ENCODE data around the gene ASTN2. TPM values are rescaled to one million over a fixed set of nuclear protein-coding genes. Genes with fewer than 3 reads are reported as not detected.

The ASTN2 gene
- total and polyA plus RNA-seq, 4 donors = 0.57 to 2.9 (median 1.4) TPM

DNA sequence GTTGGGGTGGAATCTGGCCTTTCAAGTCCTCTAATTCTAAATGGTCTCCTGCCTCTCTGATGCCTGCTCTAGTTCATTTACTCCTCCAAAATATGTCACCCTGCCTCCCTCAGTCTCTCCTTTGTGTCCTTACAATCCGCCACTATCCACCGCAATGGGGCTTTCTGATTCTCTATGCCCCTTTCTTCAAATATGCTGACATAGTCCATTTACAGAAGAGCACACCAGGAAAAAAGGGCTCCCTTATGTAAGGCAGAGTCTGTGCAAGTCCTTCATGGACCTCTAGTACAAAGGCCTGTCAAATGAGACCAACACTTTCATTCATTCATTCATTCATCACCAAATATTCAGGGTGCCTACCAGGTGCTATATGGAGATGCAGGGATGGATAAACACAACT, 2.0 kb upstream of the ASTN2 start:
- H3K4me3 ChIP-seq (ENCODE audit: low read depth in 1 of 3, low read length in 3 of 3) = no peak overlapping the region
- TF ChIP-seq GABPA (IDR thresholded peaks at IDR 0.05 in 1 of 2, conservative IDR thresholded peaks at IDR 0.05 in 1 of 2) = no peak
- H3K36me3 ChIP-seq (ENCODE audit: control insufficient read depth in 4 of 4, insufficient read depth in 3 of 4, low read depth in 1 of 4, low read length in 3 of 4) = no peaks in the 10 kb centered on the region
- H3K9ac ChIP-seq (ENCODE audit: low read depth in 1 of 2, low read length in 2 of 2) = no peak overlapping the region
- 94% methylated on average over 2 of the region's 2 CpGs for WGBS
- peaks cover 7 to 29% (median 20%) of the 10 kb centered on the region in 4 donors for H3K4me1 ChIP-seq (ENCODE audit: control insufficient read depth in 4 of 4, insufficient read depth in 4 of 4, low read length in 3 of 4)
- H3K27ac ChIP-seq (ENCODE audit: low read depth in 1 of 2, low read length in 2 of 2) = no peak overlapping the region
- H3K9me3 ChIP-seq (ENCODE audit: control insufficient read depth in 4 of 4, low read length in 3 of 4) = peaks cover 0 to 3% (median 0%) of the 10 kb centered on the region in 4 donors
- peaks cover 0 to 24% (median 6%) of the 10 kb centered on the region in 4 donors for H3K27me3 ChIP-seq (ENCODE audit: control insufficient read depth in 4 of 4, insufficient read depth in 4 of 4, low read length in 3 of 4)
- no peak for DNase-seq (ENCODE audit: low spot score)

DNA sequence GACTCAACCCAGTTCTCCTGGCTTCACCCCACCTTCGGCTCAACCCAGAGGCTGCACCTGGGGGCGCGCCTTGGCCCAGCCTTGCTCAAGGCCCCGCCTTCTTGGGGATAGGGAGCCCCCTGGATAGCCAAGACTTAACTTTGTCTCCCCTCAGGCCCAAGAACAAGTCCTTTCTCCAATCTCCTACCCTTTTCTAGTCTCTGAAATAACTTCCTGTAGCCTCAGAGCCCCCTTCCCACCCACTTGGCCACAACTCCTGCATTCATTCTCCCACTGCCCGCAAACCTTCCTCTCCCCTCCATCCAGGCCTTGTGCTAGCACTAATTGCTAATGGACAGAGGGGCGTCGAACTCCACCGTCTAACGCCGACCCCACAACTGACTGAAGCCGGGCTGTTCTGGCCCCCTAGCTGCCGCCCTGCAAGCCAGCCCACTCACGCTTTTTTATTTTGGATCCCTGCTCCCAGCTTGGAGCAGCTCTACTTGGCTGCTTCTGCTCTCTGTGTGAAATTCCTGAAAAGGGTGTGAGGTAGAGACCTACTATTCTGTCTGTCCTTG, 579 bp upstream of the ASTN2 start:
- DNase-seq (ENCODE audit: low spot score) = no peak
- Histone ChIP-seq H3K4me1 (ENCODE audit: control insufficient read depth in 4 of 4, insufficient read depth in 4 of 4, low read length in 3 of 4) (peaks cover 7 to 29% (median 20%) of the 10 kb centered on the region in 4 donors), H3K36me3 (ENCODE audit: control insufficient read depth in 4 of 4, insufficient read depth in 3 of 4, low read depth in 1 of 4, low read length in 3 of 4) (no peaks in the 10 kb centered on the region), H3K4me3 (ENCODE audit: low read depth in 1 of 3, low read length in 3 of 3) (peak overlapping the region in 1 of 3 donors; percentile 67), H3K9ac (ENCODE audit: low read depth in 1 of 2, low read length in 2 of 2) (no peak overlapping the region), H3K27ac (ENCODE audit: low read depth in 1 of 2, low read length in 2 of 2) (no peak overlapping the region), H3K9me3 (ENCODE audit: control insufficient read depth in 4 of 4, low read length in 3 of 4) (peaks cover 0 to 3% (median 0%) of the 10 kb centered on the region in 4 donors), H3K27me3 (ENCODE audit: control insufficient read depth in 4 of 4, insufficient read depth in 4 of 4, low read length in 3 of 4) (peaks cover 0 to 24% (median 6%) of the 10 kb centered on the region in 4 donors)
- TF ChIP-seq FOXA1 (IDR thresholded peaks at IDR 0.05) (no peak), NR2F2 (IDR thresholded peaks at IDR 0.05) (no peak), YY1 (IDR thresholded peaks at IDR 0.05) (no peak), GABPA (IDR thresholded peaks at IDR 0.05 in 1 of 2, conservative IDR thresholded peaks at IDR 0.05 in 1 of 2) (no peak), HNF4G (IDR thresholded peaks at IDR 0.05) (no peak), HNF4A (conservative IDR thresholded peaks at IDR 0.05) (no peak), FOXA2 (IDR thresholded peaks at IDR 0.05) (no peak), RAD21 (IDR thresholded peaks at IDR 0.05) (no peak), RXRA (IDR thresholded peaks at IDR 0.05) (no peak), TAF1 (conservative IDR thresholded peaks at IDR 0.05) (no peak), SP1 (IDR thresholded peaks at IDR 0.05) (no peak), JUND (IDR thresholded peaks at IDR 0.05) (no peak), EGR1 (IDR thresholded peaks at IDR 0.05; ENCODE audit: low read depth in 2 of 2) (no peak)
- TF ChIP-seq, protein P1, sequence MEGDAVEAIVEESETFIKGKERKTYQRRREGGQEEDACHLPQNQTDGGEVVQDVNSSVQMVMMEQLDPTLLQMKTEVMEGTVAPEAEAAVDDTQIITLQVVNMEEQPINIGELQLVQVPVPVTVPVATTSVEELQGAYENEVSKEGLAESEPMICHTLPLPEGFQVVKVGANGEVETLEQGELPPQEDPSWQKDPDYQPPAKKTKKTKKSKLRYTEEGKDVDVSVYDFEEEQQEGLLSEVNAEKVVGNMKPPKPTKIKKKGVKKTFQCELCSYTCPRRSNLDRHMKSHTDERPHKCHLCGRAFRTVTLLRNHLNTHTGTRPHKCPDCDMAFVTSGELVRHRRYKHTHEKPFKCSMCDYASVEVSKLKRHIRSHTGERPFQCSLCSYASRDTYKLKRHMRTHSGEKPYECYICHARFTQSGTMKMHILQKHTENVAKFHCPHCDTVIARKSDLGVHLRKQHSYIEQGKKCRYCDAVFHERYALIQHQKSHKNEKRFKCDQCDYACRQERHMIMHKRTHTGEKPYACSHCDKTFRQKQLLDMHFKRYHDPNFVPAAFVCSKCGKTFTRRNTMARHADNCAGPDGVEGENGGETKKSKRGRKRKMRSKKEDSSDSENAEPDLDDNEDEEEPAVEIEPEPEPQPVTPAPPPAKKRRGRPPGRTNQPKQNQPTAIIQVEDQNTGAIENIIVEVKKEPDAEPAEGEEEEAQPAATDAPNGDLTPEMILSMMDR (IDR thresholded peaks at IDR 0.05; ENCODE audit: low read depth, low read length, missing input control) = no peak
- TF ChIP-seq, protein P2, sequence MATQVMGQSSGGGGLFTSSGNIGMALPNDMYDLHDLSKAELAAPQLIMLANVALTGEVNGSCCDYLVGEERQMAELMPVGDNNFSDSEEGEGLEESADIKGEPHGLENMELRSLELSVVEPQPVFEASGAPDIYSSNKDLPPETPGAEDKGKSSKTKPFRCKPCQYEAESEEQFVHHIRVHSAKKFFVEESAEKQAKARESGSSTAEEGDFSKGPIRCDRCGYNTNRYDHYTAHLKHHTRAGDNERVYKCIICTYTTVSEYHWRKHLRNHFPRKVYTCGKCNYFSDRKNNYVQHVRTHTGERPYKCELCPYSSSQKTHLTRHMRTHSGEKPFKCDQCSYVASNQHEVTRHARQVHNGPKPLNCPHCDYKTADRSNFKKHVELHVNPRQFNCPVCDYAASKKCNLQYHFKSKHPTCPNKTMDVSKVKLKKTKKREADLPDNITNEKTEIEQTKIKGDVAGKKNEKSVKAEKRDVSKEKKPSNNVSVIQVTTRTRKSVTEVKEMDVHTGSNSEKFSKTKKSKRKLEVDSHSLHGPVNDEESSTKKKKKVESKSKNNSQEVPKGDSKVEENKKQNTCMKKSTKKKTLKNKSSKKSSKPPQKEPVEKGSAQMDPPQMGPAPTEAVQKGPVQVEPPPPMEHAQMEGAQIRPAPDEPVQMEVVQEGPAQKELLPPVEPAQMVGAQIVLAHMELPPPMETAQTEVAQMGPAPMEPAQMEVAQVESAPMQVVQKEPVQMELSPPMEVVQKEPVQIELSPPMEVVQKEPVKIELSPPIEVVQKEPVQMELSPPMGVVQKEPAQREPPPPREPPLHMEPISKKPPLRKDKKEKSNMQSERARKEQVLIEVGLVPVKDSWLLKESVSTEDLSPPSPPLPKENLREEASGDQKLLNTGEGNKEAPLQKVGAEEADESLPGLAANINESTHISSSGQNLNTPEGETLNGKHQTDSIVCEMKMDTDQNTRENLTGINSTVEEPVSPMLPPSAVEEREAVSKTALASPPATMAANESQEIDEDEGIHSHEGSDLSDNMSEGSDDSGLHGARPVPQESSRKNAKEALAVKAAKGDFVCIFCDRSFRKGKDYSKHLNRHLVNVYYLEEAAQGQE (IDR thresholded peaks at IDR 0.05) = no peak
- TF ChIP-seq, protein P3, sequence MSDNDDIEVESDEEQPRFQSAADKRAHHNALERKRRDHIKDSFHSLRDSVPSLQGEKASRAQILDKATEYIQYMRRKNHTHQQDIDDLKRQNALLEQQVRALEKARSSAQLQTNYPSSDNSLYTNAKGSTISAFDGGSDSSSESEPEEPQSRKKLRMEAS (IDR thresholded peaks at IDR 0.05) = no peak
- TF ChIP-seq, protein P4, sequence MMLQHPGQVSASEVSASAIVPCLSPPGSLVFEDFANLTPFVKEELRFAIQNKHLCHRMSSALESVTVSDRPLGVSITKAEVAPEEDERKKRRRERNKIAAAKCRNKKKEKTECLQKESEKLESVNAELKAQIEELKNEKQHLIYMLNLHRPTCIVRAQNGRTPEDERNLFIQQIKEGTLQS (IDR thresholded peaks at IDR 0.05) = no peak
- TF ChIP-seq, protein P5, sequence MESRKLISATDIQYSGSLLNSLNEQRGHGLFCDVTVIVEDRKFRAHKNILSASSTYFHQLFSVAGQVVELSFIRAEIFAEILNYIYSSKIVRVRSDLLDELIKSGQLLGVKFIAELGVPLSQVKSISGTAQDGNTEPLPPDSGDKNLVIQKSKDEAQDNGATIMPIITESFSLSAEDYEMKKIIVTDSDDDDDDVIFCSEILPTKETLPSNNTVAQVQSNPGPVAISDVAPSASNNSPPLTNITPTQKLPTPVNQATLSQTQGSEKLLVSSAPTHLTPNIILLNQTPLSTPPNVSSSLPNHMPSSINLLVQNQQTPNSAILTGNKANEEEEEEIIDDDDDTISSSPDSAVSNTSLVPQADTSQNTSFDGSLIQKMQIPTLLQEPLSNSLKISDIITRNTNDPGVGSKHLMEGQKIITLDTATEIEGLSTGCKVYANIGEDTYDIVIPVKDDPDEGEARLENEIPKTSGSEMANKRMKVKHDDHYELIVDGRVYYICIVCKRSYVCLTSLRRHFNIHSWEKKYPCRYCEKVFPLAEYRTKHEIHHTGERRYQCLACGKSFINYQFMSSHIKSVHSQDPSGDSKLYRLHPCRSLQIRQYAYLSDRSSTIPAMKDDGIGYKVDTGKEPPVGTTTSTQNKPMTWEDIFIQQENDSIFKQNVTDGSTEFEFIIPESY (IDR thresholded peaks at IDR 0.05) = no peak
- 7% methylated on average over 13 of the region's 13 CpGs for WGBS

Data from liver (tissue), 9 donors.